AG20443 (cell line): Measurements from ENCODE around the gene CD79B.

ENCODE experiments used
- DNase-seq: peaks from one replicate; pipeline ENCODE4 v3.0.0; 2012; ENCODE audit warnings: low spot score, mixed read lengths

The CD79B gene

DNA sequence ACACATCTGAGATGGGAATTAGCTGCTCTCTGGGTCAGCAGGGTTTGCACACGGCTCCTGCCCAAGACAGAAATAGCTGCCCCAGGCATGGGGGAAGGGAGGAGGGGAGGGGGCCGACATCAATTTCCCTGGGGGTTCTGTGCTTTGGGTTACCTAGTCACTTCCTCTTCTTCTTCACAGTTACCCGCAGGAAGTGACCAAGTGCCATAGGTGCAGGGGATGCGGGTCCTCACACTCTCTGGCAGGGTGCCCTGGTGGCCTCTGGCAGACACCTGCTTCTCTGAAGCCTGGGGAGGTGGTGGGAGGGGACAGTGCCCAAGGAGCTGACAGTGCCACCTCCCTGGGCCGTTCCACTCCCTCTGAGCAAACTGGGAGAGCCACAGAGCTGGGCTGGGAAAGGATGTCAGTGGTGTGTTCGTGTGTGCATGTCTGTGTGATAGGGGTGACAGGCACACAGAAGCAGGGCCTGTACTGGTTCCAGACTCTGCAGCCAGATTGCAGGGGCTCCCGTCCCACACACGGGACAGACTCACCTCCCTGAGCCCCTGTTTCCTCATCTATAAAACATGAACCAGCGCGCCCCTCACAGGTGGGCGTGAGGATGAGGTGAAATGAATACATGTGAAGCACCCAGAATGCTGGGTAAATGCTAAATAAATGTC is 22.4 kb upstream of the CD79B start:
- no peak for DNase-seq

DNA sequence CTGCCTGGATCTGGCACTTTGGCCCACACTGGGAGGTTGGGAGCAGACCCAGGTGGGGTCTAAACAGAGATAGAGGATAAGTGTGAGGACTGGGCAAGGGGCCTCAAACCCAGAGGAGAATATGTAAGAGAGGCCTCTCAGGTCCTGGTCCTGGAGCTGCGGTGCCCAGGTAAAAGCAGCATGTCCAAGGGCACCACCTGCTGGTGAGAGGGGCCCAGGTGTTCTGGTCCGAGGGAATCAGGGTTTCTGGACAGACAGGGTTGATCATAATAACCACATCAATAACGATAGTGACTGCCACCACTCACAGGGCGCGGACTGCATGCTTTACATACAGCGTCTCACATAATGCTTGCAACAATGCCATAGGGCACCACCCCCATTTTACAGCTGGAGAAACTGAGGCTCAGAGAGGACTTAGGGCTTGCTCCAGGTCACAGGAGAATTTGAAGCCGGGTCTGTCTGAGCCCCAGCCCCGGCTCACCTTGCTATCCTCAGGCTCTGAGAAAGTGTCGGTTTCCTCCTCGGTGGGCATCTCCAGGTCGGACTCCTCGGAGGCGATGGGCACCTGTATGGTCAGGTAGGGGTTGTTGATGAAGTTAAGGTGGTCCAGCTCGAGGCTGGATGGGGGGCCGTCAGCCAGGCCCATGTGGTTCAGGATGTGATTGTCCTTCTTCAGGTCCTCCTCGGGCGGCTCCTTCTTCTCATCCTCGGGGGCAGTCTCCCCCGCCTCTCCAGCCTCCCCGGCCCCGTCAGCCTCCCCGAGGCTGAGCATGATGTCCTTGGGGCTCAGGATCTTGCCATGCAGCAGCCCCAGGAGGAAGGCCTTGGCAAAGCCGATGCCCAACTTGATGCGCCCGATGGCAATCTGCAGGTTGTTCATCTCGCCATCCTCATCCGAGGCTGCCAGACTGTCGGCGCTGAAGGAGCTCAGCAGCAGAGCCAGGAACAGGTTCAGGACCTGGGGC is 19.1 kb upstream of the CD79B start:
- no peak for DNase-seq

DNA sequence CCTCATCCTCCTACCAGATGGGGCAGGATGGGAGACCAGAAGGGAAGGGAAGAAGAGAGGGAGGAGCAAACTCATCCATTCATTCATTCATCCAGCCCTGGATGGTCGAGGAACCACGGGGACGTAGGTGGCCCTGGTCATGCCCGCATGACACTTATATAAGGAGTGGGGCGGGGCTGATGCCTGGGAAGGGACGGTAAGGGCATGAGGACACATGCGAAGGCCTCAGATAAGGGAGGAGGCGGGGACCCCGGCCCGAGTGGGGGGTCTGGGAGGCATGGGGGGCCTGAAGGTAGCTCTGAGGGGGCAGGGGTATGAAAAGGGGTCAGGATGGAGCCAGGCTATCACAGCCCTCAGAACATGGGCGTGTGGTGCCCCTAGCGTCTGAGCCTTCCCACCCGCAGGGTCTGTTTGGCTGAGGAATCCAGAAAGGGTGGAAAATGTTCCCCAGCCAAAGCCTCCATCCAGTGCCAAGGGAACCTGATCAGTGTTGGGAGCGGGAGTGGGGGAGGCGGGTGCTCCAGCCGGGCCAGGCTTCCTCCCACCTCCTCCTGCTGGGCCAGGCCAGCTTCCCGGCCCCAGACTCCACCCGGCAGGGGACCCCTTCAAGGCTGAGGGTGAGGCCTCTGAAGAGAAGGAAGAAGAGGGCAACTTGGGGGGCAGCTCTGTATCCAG is 17.6 kb upstream of the CD79B start:
- no peak for DNase-seq

DNA sequence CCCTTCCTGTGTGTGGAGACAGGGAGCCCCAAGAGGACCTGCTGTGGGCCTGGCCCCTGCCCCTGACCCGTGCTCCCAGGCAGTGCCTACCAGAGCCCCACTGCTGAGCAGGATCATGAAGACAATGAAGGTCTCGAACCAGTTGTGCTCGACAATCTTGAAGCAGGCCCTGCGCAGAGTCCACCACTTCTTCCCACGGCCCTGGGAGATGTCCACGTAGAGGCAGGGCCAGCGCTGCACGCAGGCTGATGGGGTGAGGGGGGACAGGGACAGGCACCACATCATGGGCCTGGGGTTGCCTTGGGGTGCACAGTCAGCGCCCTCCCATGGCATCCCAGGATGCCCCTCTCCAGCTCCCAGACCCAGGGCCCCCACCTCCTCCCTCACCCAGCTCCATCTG is 16.4 kb upstream of the CD79B start:
- DNase-seq: no peak

DNA sequence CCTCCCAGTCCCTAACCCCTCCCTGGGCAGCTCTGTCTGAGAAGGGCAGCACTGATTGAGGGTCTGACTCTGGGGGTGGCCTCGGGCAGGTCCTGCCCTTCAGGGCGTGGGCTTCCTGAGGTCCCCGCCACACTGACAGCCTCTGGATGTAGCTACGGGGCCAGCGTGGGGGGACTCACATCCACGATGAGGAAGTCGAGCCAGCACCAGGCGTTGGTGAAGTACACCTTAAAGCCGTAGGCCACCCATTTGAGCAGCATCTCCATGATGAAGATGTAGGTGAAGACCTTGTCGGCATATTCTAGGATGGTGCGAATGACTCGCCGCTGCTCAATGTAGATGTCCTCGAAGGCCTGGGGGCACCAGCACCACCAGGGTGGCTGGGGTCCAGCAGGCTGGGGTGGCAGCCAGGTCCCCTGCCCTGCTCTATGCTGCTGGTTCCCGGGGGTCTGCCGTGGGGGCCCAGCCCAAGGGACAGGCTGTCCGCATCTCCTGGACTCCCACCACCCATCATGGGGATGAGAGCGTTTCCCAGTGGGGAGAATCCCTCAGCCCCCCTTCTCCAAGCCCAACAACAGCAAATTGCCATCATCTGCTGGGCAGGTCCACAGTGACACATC is 15.7 kb upstream of the CD79B start:
- DNase-seq: no peak

DNA sequence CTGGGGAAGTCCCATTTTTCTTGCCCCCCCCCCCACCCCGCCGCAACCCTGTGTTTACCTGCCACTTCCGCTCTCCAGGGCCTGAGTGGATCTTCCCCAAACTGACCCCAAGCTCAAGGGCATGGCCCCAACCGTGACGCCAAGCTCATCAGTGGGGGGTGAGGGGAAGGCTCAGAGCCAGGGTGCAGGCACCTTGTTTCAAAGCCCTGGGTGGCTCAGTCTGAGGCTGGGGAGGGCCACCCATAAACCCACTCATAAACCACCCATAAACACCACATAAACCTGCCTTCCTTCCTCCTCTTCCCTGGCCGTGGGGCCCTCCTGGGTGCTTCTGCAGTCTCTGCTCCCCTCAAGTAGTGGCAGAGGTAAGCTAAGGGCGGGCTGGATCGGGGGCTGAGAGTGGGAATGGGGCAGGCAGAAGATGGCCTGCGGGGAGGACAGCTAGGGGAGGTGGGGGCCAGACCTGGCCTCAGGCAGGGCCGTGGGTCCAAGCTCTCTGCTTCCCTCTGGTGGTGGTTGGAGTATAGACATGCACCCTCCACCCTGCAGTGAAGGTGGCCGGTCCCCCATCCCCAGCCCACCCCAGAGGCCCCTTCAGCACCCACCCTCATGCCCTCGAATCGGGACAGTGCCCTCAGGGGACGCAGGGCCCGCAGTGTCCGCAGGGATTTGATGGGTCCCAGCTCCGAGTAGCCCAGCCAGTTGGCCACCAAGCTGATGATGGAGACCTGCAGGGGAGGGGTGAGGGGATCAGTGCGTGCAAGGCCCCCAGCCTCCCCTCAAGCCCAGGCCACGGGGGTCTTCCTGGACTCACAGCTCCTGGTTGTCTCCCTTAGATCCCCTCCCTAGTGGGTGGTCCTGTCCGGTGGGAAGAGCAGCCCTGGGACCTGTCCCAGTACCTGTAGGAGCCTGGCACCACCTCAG is 14.6 kb upstream of the CD79B start:
- DNase-seq: peak; percentile 87

DNA sequence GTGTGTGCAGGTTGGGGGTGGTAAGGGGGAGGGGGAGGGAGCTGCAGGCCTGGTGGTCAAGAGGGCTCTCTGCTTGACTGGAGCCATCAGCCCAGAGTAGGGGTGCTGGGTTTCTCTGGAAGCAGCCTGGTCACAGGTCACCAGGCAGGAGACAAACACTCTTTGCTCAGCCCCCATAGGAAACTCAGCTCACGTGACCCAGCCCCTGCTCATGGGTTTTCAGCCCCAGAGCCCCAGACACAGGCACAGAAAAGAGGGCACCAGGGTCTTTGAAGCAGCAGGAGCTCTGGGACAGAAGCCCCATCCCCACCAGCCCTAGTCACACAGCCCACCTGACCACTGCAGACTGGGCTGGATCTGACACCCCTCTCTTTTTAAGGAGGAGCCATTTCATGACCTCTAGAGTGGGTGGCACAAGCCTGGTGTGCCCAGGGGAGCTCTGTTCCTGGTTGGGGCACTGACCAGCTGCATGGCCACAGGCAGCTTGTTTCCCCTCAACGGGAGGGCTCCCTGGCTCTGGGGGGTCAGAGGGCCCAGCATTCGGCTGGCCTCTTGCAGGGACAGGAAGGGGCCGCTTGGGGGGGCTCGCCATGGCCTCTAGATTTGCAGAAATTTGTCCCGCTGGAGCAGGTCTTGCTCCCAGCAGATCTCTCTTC is 13.8 kb upstream of the CD79B start:
- no peak for DNase-seq

DNA sequence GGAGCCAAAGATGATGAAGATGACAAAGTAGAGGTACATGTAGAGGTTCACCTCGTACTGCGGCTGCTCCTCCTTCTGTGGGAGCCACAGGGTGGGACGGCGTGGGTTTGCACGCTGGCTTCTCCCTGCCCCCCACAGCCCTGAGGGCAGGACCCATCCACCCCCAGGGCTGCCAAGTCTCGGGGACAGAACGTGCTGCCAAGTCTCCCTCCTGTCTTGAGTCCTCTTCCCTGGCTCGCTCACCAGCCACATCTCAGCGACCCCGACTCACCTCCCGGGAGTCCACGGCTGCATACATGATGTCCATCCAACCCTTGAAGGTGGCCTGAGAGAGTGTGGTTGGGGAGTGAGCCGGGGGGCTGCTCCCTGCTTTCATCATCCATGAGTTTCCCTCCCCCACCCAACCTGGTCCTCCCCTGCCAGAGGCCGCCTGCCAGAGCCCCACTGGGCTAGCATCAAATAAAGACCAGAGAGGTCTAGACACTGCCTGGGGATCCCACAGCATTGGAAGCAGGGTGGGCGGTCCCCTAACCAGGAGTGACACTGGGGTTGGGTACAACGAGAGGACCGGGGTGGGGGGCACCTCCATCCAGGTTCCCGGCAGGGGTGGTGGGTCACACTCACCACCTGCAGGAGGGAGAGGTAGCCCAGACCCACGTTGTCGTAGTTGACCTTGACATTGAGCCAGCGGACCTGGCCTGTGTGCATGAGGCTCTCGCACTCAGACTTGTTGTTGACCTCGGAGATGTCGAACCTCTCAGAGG is 12.8 kb upstream of the CD79B start:
- DNase-seq: no peak

DNA sequence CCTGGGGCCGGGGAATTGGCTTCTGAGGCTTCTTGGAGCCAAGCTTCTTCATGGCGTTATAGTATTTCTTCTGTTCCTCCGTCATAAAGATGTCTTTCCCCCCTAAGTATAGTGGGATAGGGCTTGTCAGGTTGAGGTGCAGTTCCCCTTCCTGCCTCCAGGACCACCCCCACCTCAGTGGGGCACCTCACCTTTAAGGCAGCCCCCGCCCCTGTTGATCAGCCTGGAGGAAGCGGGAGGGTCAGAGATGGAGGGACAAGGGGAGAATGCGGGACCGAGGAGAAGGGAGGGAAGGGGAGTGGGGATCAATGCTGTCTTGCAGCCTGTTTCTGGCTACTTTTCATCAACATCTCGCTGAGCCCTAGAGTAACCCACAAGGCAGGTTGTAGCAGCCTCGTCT is 11.6 kb upstream of the CD79B start:
- DNase-seq: no peak

DNA sequence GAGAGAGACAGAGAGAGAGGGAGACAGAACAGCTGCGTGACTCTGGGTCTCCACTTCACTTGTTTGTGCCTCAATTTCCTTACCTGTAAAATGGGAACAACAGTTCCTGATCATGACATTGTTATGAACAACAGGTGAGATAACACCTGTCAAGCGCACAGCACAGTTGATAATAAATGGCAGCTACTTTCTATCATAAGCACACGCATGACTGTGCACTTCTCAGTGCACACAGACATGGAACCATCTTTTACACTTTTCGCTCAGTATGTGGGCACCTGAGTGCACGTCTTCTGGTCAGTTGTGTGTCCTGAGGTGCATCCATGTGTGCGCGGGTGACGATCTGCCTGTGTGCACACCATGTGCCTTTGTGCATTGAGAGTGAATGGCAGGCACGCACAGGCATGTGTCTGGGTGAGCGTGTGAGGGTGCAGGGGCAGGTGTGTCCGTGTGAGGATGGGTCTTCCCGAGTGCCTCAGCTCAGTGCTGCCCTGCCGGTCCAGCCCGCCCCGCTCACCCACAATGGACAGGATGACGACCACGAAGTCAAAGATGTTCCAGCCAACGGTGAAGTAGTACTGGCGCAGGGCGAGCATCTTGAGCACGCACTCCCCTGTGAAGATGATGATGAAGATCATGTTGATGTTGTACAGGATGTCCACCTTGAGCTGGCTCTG is 10.3 kb upstream of the CD79B start:
- no peak for DNase-seq

DNA sequence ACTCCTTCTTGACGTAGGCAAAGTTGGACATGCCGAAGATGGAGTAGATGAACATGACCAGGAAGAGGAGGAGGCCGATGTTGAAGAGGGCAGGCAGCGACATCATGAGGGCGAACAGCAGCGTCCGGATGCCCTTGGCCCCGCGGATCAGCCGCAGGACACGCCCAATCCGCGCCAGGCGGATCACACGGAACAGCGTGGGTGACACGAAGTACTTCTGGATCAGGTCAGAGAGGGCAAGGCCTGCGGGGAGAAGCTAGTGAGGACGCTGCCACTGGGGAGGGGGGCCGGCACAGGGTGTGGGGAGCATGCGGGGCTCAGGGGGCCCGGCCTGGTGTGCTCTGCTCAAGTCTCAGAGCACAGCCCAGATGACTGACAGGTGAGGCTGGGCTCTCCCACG is 9.6 kb upstream of the CD79B start:
- DNase-seq: no peak

DNA sequence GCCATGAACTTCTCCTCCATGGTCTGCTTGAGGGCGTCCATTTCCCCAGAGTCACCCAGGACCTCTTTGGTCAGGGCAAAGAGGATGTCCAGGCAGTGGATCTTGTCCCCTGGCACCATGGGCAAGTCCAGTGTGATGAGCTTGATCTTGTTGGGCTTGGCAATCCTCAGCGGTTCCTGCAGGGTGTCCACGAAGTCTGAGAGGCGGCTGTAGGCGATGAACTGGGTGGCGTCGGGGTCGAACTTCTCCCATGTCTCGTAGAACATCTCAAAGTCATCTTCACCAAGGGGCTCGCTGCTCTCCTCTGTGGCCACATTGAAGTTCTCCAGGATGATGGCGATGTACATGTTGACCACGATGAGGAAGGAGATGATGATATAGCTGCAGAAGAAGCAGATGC is 9.0 kb upstream of the CD79B start:
- DNase-seq: no peak

DNA sequence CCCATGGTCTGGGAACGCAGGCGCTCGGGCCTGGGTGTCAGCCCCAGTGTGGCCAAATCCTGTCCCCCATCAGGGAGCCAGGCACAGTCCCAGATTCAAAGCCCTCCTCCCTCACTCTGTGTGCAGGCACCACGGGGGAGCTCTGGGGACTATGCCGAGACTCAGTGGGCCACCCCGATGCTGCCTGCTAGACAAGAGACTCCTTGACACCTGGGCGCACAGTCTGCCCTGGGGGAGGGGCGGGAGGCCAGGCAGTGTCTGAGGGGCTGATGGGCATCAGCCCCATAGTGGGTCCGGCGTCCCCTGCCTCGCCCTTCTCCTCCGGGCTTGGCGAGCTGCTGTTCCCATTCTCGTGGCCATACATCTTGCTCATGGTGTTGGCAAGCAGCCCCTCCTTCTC is 8.5 kb upstream of the CD79B start:
- no peak for DNase-seq

DNA sequence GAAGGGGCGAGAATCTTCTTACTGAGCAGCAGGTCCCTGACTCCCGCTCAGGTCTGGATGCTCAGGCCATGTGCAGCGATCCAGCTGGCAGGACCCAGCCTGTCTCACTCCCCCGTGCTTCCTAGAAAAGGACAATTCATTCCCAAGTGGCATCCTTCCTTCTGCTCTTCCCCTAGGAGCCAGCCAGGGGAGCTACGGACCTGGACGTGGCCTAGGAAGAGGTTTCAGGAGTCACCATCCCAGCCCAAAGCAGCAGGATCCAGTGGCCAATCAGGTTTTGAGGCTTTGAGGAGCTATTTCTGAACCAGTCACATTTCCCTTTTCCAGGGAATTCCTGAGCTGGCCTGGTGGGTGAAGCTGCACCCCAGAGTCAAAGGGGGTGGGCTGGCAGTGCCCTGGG is 7.8 kb upstream of the CD79B start:
- DNase-seq: no peak

DNA sequence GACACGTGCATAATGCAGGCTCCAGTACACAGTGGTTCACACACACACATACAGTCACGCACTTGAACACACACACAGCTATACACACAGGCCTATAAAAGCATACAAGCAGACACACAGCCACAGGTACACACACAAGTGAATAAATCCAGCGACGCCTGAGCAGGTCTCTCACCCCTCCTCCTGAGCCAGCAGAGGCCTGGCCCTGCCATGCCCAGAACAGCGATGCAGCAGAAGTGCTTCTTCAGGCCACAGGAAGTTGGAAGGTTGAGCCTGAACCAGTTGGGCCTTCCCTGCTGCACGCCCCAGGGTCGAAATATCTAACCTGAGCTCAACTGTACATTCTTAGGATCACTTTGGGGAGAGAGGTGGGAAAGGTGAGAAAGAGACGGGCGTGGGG is 7.3 kb upstream of the CD79B start:
- DNase-seq: no peak

DNA sequence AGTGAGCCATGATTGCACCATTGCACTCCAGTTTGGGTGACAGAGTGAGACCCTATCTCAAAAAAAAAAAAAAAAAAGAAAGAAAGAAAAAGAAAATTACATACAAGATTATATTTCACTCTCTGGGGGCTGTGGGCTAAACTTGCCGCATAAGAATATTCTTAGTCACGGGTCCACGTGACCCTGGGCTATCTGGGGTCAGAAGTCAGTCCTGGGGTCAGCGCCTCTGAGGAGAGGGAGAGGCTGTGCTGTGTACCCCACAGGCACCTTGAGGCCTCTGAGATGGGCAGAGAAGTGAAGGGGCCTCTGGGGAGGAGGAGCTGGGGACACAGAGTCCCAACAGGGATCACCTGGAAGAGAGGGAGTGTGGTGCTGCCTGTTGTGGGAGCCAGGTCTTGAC is 5.8 kb upstream of the CD79B start:
- DNase-seq: no peak

DNA sequence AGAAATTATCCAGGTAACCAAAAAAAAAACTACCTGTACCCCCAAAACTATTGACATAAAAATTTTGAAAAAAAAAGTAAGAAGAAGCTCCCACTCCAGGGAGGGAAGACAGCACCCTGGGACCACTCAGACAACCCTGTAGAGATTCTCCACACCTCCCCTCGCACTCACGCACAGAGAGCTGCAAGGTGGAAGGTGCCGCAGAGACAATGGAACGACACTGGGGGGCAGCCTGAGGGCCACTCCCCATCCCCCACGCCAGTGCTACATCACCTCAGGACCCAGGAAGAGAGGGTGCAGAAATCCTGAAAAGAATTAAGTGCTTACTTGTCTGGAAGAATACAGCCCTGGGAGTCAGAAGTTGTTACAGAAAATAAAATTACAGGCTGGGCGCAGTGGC is 5.2 kb upstream of the CD79B start:
- DNase-seq: no peak

DNA sequence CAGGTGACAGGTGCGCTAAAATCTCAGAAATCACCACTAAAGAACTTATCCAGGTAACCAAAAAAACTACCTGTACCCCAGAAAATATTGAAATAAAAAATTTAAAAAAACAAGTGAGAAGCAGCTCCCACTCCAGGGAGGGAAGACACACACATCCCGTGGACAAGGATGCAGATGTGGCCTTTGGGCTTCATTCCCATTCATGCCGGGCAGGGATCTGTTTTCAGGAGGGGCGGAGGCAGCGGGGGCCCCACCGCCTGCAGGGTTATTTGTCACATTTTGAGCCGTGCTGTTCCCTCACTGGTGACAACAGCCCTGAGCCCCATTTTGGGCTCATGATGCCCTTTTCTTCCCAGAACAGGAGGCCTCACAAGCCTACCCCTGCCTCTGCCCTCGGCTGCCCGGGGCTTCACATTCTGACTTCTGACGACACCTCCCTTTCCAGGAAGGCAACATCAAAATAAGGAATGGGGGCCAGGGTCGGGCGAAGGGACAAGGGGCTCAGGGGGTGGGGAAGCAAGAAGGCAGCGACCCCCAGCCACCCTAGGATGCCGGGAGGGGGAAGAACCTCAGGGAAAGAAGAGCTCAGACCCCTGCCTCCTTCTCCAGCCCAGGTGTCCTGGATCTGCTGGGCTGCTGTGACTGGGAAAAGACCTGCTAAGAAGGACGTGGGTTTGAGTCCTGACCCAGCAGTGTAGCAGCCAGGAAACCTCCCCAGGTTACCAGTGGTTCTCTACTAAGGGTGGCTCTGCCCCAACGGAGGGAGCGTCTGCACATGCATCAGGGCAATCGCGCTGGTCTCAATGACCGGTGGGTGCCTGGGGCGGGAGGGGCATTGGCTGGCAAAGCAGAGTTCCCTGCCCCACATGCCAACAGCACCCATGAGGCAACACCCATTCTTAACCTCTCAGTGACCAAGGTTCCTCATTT is 2.3 kb upstream of the CD79B start:
- no peak for DNase-seq
